Mesendoderm (in vitro differentiated cells): ENCODE measurements around the gene FANCC.

Source experiments
- DNase-seq: peaks from one replicate; pipeline ENCODE4 v3.0.0; 2013
- H2AK5ac ChIP-seq: 2 replicates; pipeline ENCODE4 v1.6.1; 2013; ENCODE audit warnings: low read length, inconsistent platforms
- H2BK120ac ChIP-seq: 2 replicates; pipeline ENCODE4 v1.6.1; 2013; ENCODE audit warnings: low read depth, mild to moderate bottlenecking, low read length, moderate library complexity, mixed read lengths
- H2BK15ac ChIP-seq: replicated peaks from 2 replicates; pipeline ENCODE4 v1.6.1; 2013; ENCODE audit warnings: low read depth, mild to moderate bottlenecking, moderate library complexity
- H2BK5ac ChIP-seq: 2 replicates; pipeline ENCODE4 v1.6.1; 2013; ENCODE audit warnings: low read length, inconsistent platforms
- H3K18ac ChIP-seq: 2 replicates; pipeline ENCODE4 v1.6.1; 2013; ENCODE audit warnings: mild to moderate bottlenecking, low read length, mixed read lengths
- H3K23ac ChIP-seq: one replicate; pipeline ENCODE4 v1.6.1; 2013; ENCODE audit warnings: low read length
- H3K27ac ChIP-seq: 2 replicates; pipeline ENCODE4 v1.5.1; 2013; ENCODE audit warnings: low read depth, mild to moderate bottlenecking, inconsistent platforms, low read length, moderate library complexity
- H3K27me3 ChIP-seq: 2 replicates; pipeline ENCODE4 v1.6.1; 2013; ENCODE audit warnings: low read length, control low read depth, mild to moderate bottlenecking, inconsistent platforms; ENCODE audit not compliant: insufficient read depth, poor library complexity
- H3K36me3 ChIP-seq: 2 replicates; pipeline ENCODE4 v1.6.1; 2013; ENCODE audit warnings: low read length, inconsistent platforms; ENCODE audit not compliant: control insufficient read depth, insufficient read depth
- H3K4ac ChIP-seq: one replicate; pipeline ENCODE4 v1.6.1; 2013; ENCODE audit warnings: low read depth, mild to moderate bottlenecking, low read length, moderate library complexity
- H3K4me1 ChIP-seq: 2 replicates; pipeline ENCODE4 v1.6.1; 2013; ENCODE audit warnings: low read depth, low read length, inconsistent platforms; ENCODE audit not compliant: control insufficient read depth
- H3K4me2 ChIP-seq: 2 replicates; pipeline ENCODE4 v1.6.1; 2013; ENCODE audit warnings: low read length
- H3K4me3 ChIP-seq: 2 replicates; pipeline ENCODE4 v1.5.1; 2013; ENCODE audit warnings: mild to moderate bottlenecking, low read length
- H3K56ac ChIP-seq: one replicate; pipeline ENCODE4 v1.6.1; 2013; ENCODE audit warnings: low read length
- H3K79me1 ChIP-seq: 2 replicates; pipeline ENCODE4 v1.6.1; 2013; ENCODE audit warnings: low read length, inconsistent platforms
- H3K79me2 ChIP-seq: 2 replicates; pipeline ENCODE4 v1.6.1; 2013; ENCODE audit warnings: mild to moderate bottlenecking, low read length; ENCODE audit not compliant: control insufficient read depth, insufficient read depth
- H3K9ac ChIP-seq: 2 replicates; pipeline ENCODE4 v1.6.1; 2013; ENCODE audit warnings: low read length, inconsistent platforms
- H4K5ac ChIP-seq: one replicate; pipeline ENCODE4 v1.6.1; 2013; ENCODE audit warnings: low read length
- H4K8ac ChIP-seq: one replicate; pipeline ENCODE4 v1.6.1; 2013; ENCODE audit warnings: low read depth, mild to moderate bottlenecking, control low read depth, low read length, moderate library complexity
- WGBS: extraction: QIAGEN DNeasy Blood & Tissue Kit; methylation state at CpG from one replicate; pipeline ENCODE4 v1.1.7; 2013; ENCODE audit warnings: low lambda C conversion rate, missing lambda C conversion rate; ENCODE audit not compliant: insufficient coverage; ENCODE audit errors: extremely low coverage; 5-methylcytosine and 5-hydroxymethylcytosine counted together

Gene FANCC

GRCh38 chr9:95116002-95116807, 201.3 kb downstream of the FANCC start:
- no peak overlapping the region for H2AK5ac ChIP-seq
- H4K5ac ChIP-seq: no peak overlapping the region
- no peaks in the 10 kb centered on the region for H3K36me3 ChIP-seq
- H3K4me1 ChIP-seq: no peaks in the 10 kb centered on the region
- no peak overlapping the region for H4K8ac ChIP-seq
- no peak overlapping the region for H2BK120ac ChIP-seq
- no peak overlapping the region for H3K4ac ChIP-seq
- peak; percentile 55 for DNase-seq
- no peak overlapping the region for H3K4me2 ChIP-seq
- no peak overlapping the region for H3K27ac ChIP-seq
- H3K4me3 ChIP-seq: no peak overlapping the region
- H2BK15ac ChIP-seq: no peak overlapping the region
- no peak overlapping the region for H3K56ac ChIP-seq
- H3K79me2 ChIP-seq: no peaks in the 10 kb centered on the region
- H3K23ac ChIP-seq: no peak overlapping the region
- no peak overlapping the region for H2BK5ac ChIP-seq
- no peak overlapping the region for H3K18ac ChIP-seq
- no CpG with 5 or more reads among the region's 11 CpGs for WGBS
- H3K9ac ChIP-seq: no peak overlapping the region
- H3K27me3 ChIP-seq: no peaks in the 10 kb centered on the region
- H3K79me1 ChIP-seq: no peaks in the 10 kb centered on the region

GRCh38 chr9:95115104-95115503, 202.4 kb downstream of the FANCC start:
- H2BK15ac ChIP-seq: no peak overlapping the region
- no peak overlapping the region for H2BK120ac ChIP-seq
- H3K4me1 ChIP-seq: no peaks in the 10 kb centered on the region
- no peak overlapping the region for H3K4ac ChIP-seq
- no peak overlapping the region for H4K8ac ChIP-seq
- WGBS: no CpG with 5 or more reads among the region's 6 CpGs
- DNase-seq: no peak
- H3K27me3 ChIP-seq: no peaks in the 10 kb centered on the region
- H2AK5ac ChIP-seq: no peak overlapping the region
- no peak overlapping the region for H3K56ac ChIP-seq
- H3K18ac ChIP-seq: no peak overlapping the region
- no peaks in the 10 kb centered on the region for H3K79me1 ChIP-seq
- no peak overlapping the region for H3K23ac ChIP-seq
- no peak overlapping the region for H3K4me2 ChIP-seq
- no peak overlapping the region for H4K5ac ChIP-seq
- H2BK5ac ChIP-seq: no peak overlapping the region
- no peaks in the 10 kb centered on the region for H3K36me3 ChIP-seq
- no peak overlapping the region for H3K9ac ChIP-seq
- H3K4me3 ChIP-seq: no peak overlapping the region
- H3K27ac ChIP-seq: no peak overlapping the region
- no peaks in the 10 kb centered on the region for H3K79me2 ChIP-seq

- Histone ChIP-seq H2BK120ac (no peak overlapping the region), H3K4me3 (no peak overlapping the region), H3K18ac (no peak overlapping the region), H3K4ac (no peak overlapping the region), H3K36me3 (no peaks in the 10 kb centered on the region), H4K5ac (no peak overlapping the region), H2AK5ac (no peak overlapping the region), H3K23ac (no peak overlapping the region), H3K79me1 (no peaks in the 10 kb centered on the region), H3K79me2 (no peaks in the 10 kb centered on the region), H4K8ac (no peak overlapping the region), H3K27ac (no peak overlapping the region), H2BK15ac (no peak overlapping the region), H3K9ac (no peak overlapping the region), H3K4me2 (no peak overlapping the region), H3K27me3 (no peaks in the 10 kb centered on the region), H3K4me1 (no peaks in the 10 kb centered on the region), H3K56ac (no peak overlapping the region), H2BK5ac (no peak overlapping the region)
- no peak for DNase-seq
- no CpG with 5 or more reads among the region's 12 CpGs for WGBS
Observed at GRCh38 chr9:95112436-95113280, 204.9 kb downstream of the FANCC start.

- no peak overlapping the region for H3K56ac ChIP-seq
- no peak overlapping the region for H3K4me3 ChIP-seq
- H3K27me3 ChIP-seq: no peaks in the 10 kb centered on the region
- no peaks in the 10 kb centered on the region for H3K4me1 ChIP-seq
- H4K5ac ChIP-seq: no peak overlapping the region
- no peak for DNase-seq
- WGBS: no CpG with 5 or more reads among the region's 11 CpGs
- no peak overlapping the region for H3K4ac ChIP-seq
- no peak overlapping the region for H2AK5ac ChIP-seq
- no peak overlapping the region for H2BK5ac ChIP-seq
- no peak overlapping the region for H3K18ac ChIP-seq
- H3K27ac ChIP-seq: no peak overlapping the region
- H2BK15ac ChIP-seq: no peak overlapping the region
- no peak overlapping the region for H3K23ac ChIP-seq
- H4K8ac ChIP-seq: no peak overlapping the region
- no peaks in the 10 kb centered on the region for H3K79me1 ChIP-seq
- H3K4me2 ChIP-seq: no peak overlapping the region
- H3K9ac ChIP-seq: no peak overlapping the region
- peaks cover 3% of the 10 kb centered on the region for H3K36me3 ChIP-seq
- H3K79me2 ChIP-seq: no peaks in the 10 kb centered on the region
- H2BK120ac ChIP-seq: no peak overlapping the region
Observed at GRCh38 chr9:95111716-95112115, 205.8 kb downstream of the FANCC start.

GRCh38 chr9:95110921-95111525, 206.5 kb downstream of the FANCC start:
- no peak overlapping the region for H3K9ac ChIP-seq
- no peak overlapping the region for H2AK5ac ChIP-seq
- peaks cover 3% of the 10 kb centered on the region for H3K36me3 ChIP-seq
- no peak overlapping the region for H4K8ac ChIP-seq
- no peak overlapping the region for H3K4me3 ChIP-seq
- H3K4me2 ChIP-seq: no peak overlapping the region
- no peaks in the 10 kb centered on the region for H3K27me3 ChIP-seq
- H3K4ac ChIP-seq: no peak overlapping the region
- no peaks in the 10 kb centered on the region for H3K79me1 ChIP-seq
- H3K79me2 ChIP-seq: no peaks in the 10 kb centered on the region
- H3K4me1 ChIP-seq: no peaks in the 10 kb centered on the region
- no peak overlapping the region for H3K56ac ChIP-seq
- no peak overlapping the region for H2BK15ac ChIP-seq
- WGBS: no CpG with 5 or more reads among the region's 14 CpGs
- no peak overlapping the region for H3K27ac ChIP-seq
- H3K18ac ChIP-seq: no peak overlapping the region
- no peak overlapping the region for H4K5ac ChIP-seq
- H2BK5ac ChIP-seq: no peak overlapping the region
- no peak overlapping the region for H2BK120ac ChIP-seq
- no peak overlapping the region for H3K23ac ChIP-seq
- DNase-seq: no peak
